ENCODE measurements around the gene ERH.

DNA sequence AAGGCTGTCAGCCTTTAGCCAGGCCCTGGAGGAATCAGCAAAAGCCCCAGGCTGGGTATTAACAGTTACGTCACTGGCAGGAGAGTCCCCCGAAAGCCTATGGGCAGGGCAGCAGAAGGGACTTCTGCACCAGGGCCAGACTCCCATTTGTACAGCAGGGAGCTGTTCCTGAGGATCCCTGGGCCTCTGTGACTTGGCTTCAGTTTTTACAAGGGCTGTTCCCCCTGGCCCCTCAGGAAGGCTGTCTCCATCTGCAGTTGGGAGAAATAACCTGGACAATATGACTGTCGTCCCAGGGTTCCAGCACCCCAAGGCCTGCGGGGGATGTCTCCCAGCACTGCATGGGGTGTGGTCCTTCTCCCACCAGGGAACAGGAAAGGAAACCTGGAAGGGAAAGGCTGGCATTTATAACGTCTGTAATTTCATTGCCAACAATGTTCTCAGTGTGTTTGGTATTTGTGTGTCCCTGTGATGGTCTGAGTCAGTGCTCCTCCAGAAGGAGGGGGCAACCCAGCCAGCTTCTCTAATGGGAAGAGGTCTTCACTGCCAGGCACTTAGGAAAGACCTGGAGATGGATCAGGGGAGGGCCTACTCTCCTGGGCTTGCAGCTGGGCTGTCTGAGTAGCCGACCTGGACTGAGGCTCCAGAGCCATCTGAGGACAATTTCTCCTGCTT lies 42.4 kb downstream of the ERH start:
- TF ChIP-seq POLR2AphosphoS5 (IDR thresholded peaks at IDR 0.05) (no peak), EP300 (IDR thresholded peaks at IDR 0.05) (no peak)
- TF ChIP-seq, protein P1, sequence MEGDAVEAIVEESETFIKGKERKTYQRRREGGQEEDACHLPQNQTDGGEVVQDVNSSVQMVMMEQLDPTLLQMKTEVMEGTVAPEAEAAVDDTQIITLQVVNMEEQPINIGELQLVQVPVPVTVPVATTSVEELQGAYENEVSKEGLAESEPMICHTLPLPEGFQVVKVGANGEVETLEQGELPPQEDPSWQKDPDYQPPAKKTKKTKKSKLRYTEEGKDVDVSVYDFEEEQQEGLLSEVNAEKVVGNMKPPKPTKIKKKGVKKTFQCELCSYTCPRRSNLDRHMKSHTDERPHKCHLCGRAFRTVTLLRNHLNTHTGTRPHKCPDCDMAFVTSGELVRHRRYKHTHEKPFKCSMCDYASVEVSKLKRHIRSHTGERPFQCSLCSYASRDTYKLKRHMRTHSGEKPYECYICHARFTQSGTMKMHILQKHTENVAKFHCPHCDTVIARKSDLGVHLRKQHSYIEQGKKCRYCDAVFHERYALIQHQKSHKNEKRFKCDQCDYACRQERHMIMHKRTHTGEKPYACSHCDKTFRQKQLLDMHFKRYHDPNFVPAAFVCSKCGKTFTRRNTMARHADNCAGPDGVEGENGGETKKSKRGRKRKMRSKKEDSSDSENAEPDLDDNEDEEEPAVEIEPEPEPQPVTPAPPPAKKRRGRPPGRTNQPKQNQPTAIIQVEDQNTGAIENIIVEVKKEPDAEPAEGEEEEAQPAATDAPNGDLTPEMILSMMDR (IDR thresholded peaks at IDR 0.05) = no peak

All from upper lobe of left lung (tissue), 4 donors.